Kidney capillary endothelial cell (primary cell): Measurements from ENCODE around the gene EYA2.
A peak's percentile ranks its signal among the peaks of the same experiment; 100 is the strongest.

Source experiments
- DNase-seq: peaks from one replicate; pipeline ENCODE4 v3.0.0-alpha.2; 2018; ENCODE audit warnings: low spot score

Gene EYA2

GRCh38 chr20:47141941-47142773 is 247.5 kb downstream of the EYA2 start:
- DNase-seq = no peak

GRCh38 chr20:47142774-47143170 is 248.1 kb downstream of the EYA2 start:
- no peak for DNase-seq

GRCh38 chr20:47143657-47144056 is 249.0 kb downstream of the EYA2 start:
- no peak for DNase-seq

- DNase-seq = no peak
Observed at GRCh38 chr20:47144463-47144862, 249.8 kb downstream of the EYA2 start.

GRCh38 chr20:47146686-47147085 is 252.0 kb downstream of the EYA2 start:
- DNase-seq = no peak

GRCh38 chr20:47148059-47148458 is 253.4 kb downstream of the EYA2 start:
- no peak for DNase-seq

- DNase-seq = no peak
Observed at GRCh38 chr20:47149939-47150338, 255.3 kb downstream of the EYA2 start.

GRCh38 chr20:47150403-47151152 is 255.9 kb downstream of the EYA2 start:
- DNase-seq = peak; percentile 68

GRCh38 chr20:47152068-47152467 is 257.4 kb downstream of the EYA2 start:
- DNase-seq = no peak

- no peak for DNase-seq
Observed at GRCh38 chr20:47154089-47154488, 259.4 kb downstream of the EYA2 start.

GRCh38 chr20:47156301-47157137 is 261.9 kb downstream of the EYA2 start:
- DNase-seq = no peak

- no peak for DNase-seq
Observed at GRCh38 chr20:47159166-47159565, 264.5 kb downstream of the EYA2 start.

GRCh38 chr20:47160240-47160639 is 265.6 kb downstream of the EYA2 start:
- DNase-seq = no peak

- no peak for DNase-seq
Observed at GRCh38 chr20:47160992-47161391, 266.3 kb downstream of the EYA2 start.

GRCh38 chr20:47161411-47161810 is 266.8 kb downstream of the EYA2 start:
- no peak for DNase-seq

GRCh38 chr20:47164140-47164539 is 269.5 kb downstream of the EYA2 start:
- DNase-seq = no peak

- DNase-seq = no peak
Observed at GRCh38 chr20:47165376-47165865, 270.8 kb downstream of the EYA2 start.

GRCh38 chr20:47167846-47168245 is 273.2 kb downstream of the EYA2 start:
- DNase-seq = no peak

GRCh38 chr20:47172579-47172978 is 277.9 kb downstream of the EYA2 start:
- no peak for DNase-seq

- DNase-seq = no peak
Observed at GRCh38 chr20:47173596-47174216, 279.1 kb downstream of the EYA2 start.

- DNase-seq = no peak
Observed at GRCh38 chr20:47174456-47175243, 280.0 kb downstream of the EYA2 start.
